ENCODE measurements around the gene RMRP.

The RMRP gene

DNA sequence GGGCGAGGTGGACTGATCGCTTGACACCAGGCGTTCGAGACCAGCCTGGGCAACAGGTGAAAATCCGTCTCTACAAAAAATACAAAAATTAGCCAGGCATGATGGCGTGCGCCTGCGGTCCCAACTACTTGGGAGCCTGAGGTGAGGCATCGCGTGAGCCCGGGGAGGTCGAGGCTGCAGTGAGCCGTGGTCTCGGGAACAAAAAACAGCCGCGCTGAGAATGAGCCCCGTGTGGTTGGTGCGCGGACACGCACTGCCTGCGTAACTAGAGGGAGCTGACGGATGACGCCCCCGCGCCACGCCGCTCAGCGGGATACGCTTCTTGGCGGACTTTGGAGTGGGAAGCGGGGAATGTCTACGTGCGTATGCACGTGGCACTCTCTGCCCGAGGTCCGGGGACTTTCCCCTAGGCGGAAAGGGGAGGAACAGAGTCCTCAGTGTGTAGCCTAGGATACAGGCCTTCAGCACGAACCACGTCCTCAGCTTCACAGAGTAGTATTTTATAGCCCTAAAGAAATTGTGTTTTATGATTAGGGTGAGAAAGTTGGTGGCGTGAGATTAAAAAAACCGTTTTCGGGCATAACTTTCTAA lies at the start of gene RMRP:
Gene RMRP (minus strand): TSS at position 474 of the 591 bp plus-strand sequence.
- no peaks in the 10 kb centered on the region for H3K27me3 ChIP-seq (replicated peaks; ENCODE audit: control insufficient read depth, insufficient read depth, low read length, poor library complexity, severe bottlenecking)
- DNase-seq = peak; percentile 84 to 92 (median 87)
- no peaks in the 10 kb centered on the region for H3K9me3 ChIP-seq (ENCODE audit: control insufficient read depth, low read length)
- peak within 1 kb of the TSS; percentile 89 for H3K4me3 ChIP-seq (ENCODE audit: insufficient read depth, low read depth, low read length, poor library complexity, severe bottlenecking)
- peaks cover 36% of the 10 kb centered on the region for H3K4me1 ChIP-seq (ENCODE audit: control insufficient read depth, insufficient read depth, low read length, poor library complexity, severe bottlenecking)
- H3K36me3 ChIP-seq (ENCODE audit: control insufficient read depth, insufficient read depth, low read length) = no peaks in the 10 kb centered on the region
- peak within 1 kb of the TSS; percentile 100 for H3K27ac ChIP-seq (ENCODE audit: insufficient read depth, low read length, poor library complexity, severe bottlenecking)

DNA sequence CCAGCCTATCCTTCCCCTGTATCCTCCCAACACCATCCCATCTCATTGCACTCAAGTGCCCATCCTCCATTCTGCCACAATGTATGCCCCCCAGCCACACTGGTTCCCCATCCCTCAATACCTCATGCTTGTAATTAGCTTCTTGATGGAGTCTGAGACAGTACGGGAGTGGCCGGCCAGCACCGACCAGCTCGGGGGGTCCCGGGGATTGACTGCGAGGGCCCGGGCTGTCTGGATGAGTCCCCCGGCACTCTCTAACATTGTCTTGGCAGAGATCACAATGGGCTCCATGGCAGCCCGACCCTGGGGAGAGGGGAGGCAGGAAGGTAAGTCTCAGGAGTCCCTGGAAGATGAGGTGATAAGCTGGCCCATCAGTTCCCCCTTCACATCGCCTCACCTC lies 49.1 kb upstream of the RMRP start:
- Histone ChIP-seq H3K9me3 (ENCODE audit: control insufficient read depth, low read length) (no peaks in the 10 kb centered on the region), H3K4me3 (ENCODE audit: insufficient read depth, low read depth, low read length, poor library complexity, severe bottlenecking) (no peak overlapping the region), H3K27ac (ENCODE audit: insufficient read depth, low read length, poor library complexity, severe bottlenecking) (no peak overlapping the region), H3K36me3 (ENCODE audit: control insufficient read depth, insufficient read depth, low read length) (peaks cover 91% of the 10 kb centered on the region), H3K4me1 (ENCODE audit: control insufficient read depth, insufficient read depth, low read length, poor library complexity, severe bottlenecking) (no peaks in the 10 kb centered on the region), H3K27me3 (replicated peaks; ENCODE audit: control insufficient read depth, insufficient read depth, low read length, poor library complexity, severe bottlenecking) (no peaks in the 10 kb centered on the region)
- DNase-seq = no peak

- Histone ChIP-seq H3K36me3 (ENCODE audit: control insufficient read depth, insufficient read depth, low read length) (peaks cover 91% of the 10 kb centered on the region), H3K4me1 (ENCODE audit: control insufficient read depth, insufficient read depth, low read length, poor library complexity, severe bottlenecking) (no peaks in the 10 kb centered on the region), H3K9me3 (ENCODE audit: control insufficient read depth, low read length) (no peaks in the 10 kb centered on the region), H3K27ac (ENCODE audit: insufficient read depth, low read length, poor library complexity, severe bottlenecking) (no peak overlapping the region), H3K4me3 (ENCODE audit: insufficient read depth, low read depth, low read length, poor library complexity, severe bottlenecking) (no peak overlapping the region), H3K27me3 (replicated peaks; ENCODE audit: control insufficient read depth, insufficient read depth, low read length, poor library complexity, severe bottlenecking) (no peaks in the 10 kb centered on the region)
- no peak for DNase-seq
Observed at GRCh38 chr9:35705836-35706430, 48.1 kb upstream of the RMRP start.

- no peak for DNase-seq
- Histone ChIP-seq H3K9me3 (ENCODE audit: control insufficient read depth, low read length) (no peaks in the 10 kb centered on the region), H3K4me1 (ENCODE audit: control insufficient read depth, insufficient read depth, low read length, poor library complexity, severe bottlenecking) (no peaks in the 10 kb centered on the region), H3K27ac (ENCODE audit: insufficient read depth, low read length, poor library complexity, severe bottlenecking) (no peak overlapping the region), H3K4me3 (ENCODE audit: insufficient read depth, low read depth, low read length, poor library complexity, severe bottlenecking) (no peak overlapping the region), H3K27me3 (replicated peaks; ENCODE audit: control insufficient read depth, insufficient read depth, low read length, poor library complexity, severe bottlenecking) (no peaks in the 10 kb centered on the region), H3K36me3 (ENCODE audit: control insufficient read depth, insufficient read depth, low read length) (peaks cover 91% of the 10 kb centered on the region)
Observed at GRCh38 chr9:35705372-35705771, 47.6 kb upstream of the RMRP start.

DNA sequence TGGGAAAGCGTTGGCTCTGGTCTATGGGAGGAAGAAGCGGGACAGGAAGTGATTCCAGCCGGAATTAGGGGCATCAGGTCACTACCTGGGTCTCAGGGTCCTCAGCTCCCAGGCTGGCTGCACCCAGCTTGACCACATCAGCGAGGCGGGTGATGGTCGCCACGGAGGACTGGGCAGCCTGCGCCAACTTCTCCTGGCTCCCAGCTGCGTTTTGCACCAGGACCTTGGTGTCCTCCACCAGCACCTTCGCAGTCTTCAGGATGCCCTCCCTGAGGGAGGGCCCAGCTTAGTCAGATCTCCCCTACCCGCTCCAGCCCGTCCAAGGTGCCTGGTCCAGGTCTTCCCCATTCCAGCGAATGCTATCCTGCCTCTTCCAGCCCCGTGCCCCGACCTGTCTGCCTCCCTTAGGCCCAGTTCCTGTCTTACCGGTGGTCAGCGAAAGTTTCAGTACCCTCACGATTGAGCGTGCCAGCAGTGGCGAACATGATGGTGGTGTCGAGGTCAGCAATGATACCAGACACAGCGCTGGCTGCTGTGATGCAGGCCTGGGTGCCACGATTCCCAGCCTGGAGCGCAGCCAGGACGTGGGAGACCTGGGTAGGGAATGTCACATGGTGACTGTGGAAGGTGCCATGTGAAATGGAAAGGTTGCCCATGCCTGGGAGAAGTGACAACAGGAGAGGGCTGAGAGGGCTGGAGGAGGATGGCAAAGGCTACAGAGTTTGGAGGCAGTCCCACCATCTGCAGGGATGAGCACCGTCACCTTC lies 46.3 kb upstream of the RMRP start:
- Histone ChIP-seq H3K27me3 (replicated peaks; ENCODE audit: control insufficient read depth, insufficient read depth, low read length, poor library complexity, severe bottlenecking) (no peaks in the 10 kb centered on the region), H3K4me1 (ENCODE audit: control insufficient read depth, insufficient read depth, low read length, poor library complexity, severe bottlenecking) (no peaks in the 10 kb centered on the region), H3K27ac (ENCODE audit: insufficient read depth, low read length, poor library complexity, severe bottlenecking) (no peak overlapping the region), H3K9me3 (ENCODE audit: control insufficient read depth, low read length) (no peaks in the 10 kb centered on the region), H3K36me3 (ENCODE audit: control insufficient read depth, insufficient read depth, low read length) (peaks cover 95% of the 10 kb centered on the region), H3K4me3 (ENCODE audit: insufficient read depth, low read depth, low read length, poor library complexity, severe bottlenecking) (no peak overlapping the region)
- no peak for DNase-seq

DNA sequence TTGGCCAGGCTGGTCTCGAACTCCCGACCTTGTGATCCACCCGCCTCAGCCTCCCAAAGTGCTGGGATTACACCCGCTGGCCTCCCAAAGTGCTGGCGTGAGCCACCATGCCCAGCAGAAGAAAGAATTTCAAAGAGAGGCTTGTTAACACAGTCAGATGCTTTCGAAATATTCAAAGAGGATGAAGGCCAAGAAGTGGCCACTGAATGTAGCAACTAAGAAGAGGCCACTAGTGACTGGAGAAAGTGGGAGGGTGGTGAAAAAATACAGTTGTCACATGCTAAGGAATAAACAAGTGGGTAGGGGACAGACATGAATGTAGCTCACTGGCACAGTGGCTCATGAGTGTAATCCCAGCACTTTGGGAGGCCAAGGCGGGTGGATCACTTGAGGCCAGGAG lies 44.9 kb upstream of the RMRP start:
- Histone ChIP-seq H3K9me3 (ENCODE audit: control insufficient read depth, low read length) (no peaks in the 10 kb centered on the region), H3K4me1 (ENCODE audit: control insufficient read depth, insufficient read depth, low read length, poor library complexity, severe bottlenecking) (no peaks in the 10 kb centered on the region), H3K27me3 (replicated peaks; ENCODE audit: control insufficient read depth, insufficient read depth, low read length, poor library complexity, severe bottlenecking) (no peaks in the 10 kb centered on the region), H3K36me3 (ENCODE audit: control insufficient read depth, insufficient read depth, low read length) (peaks cover 95% of the 10 kb centered on the region), H3K27ac (ENCODE audit: insufficient read depth, low read length, poor library complexity, severe bottlenecking) (no peak overlapping the region), H3K4me3 (ENCODE audit: insufficient read depth, low read depth, low read length, poor library complexity, severe bottlenecking) (no peak overlapping the region)
- DNase-seq = no peak

GRCh38 chr9:35700942-35701341 lies 43.1 kb upstream of the RMRP start:
- Histone ChIP-seq H3K9me3 (ENCODE audit: control insufficient read depth, low read length) (no peaks in the 10 kb centered on the region), H3K4me1 (ENCODE audit: control insufficient read depth, insufficient read depth, low read length, poor library complexity, severe bottlenecking) (peaks cover 6% of the 10 kb centered on the region), H3K4me3 (ENCODE audit: insufficient read depth, low read depth, low read length, poor library complexity, severe bottlenecking) (no peak overlapping the region), H3K27ac (ENCODE audit: insufficient read depth, low read length, poor library complexity, severe bottlenecking) (no peak overlapping the region), H3K27me3 (replicated peaks; ENCODE audit: control insufficient read depth, insufficient read depth, low read length, poor library complexity, severe bottlenecking) (no peaks in the 10 kb centered on the region), H3K36me3 (ENCODE audit: control insufficient read depth, insufficient read depth, low read length) (peaks cover 88% of the 10 kb centered on the region)
- DNase-seq = no peak

DNA sequence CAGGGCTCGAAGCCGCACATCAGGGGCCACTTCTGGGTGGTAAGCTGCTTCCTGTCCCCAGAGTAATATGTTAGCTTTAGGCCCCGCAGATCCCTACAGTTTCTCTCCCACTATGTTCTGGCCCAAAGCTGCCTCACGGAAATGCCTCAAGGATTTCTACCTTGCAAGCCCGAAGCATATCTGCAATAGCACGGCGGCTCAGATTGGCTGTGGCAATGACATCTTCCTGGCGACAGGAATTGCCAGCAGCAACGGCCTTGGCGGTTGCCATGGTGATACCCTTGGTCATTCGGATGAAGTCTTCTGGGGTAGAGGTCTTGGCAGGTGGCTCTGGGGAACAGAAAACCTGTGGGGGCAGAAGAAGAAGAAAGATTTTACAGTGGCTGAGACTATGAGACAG lies 42.2 kb upstream of the RMRP start:
- Histone ChIP-seq H3K4me3 (ENCODE audit: insufficient read depth, low read depth, low read length, poor library complexity, severe bottlenecking) (no peak overlapping the region), H3K36me3 (ENCODE audit: control insufficient read depth, insufficient read depth, low read length) (peaks cover 79% of the 10 kb centered on the region), H3K9me3 (ENCODE audit: control insufficient read depth, low read length) (no peaks in the 10 kb centered on the region), H3K27ac (ENCODE audit: insufficient read depth, low read length, poor library complexity, severe bottlenecking) (no peak overlapping the region), H3K27me3 (replicated peaks; ENCODE audit: control insufficient read depth, insufficient read depth, low read length, poor library complexity, severe bottlenecking) (no peaks in the 10 kb centered on the region), H3K4me1 (ENCODE audit: control insufficient read depth, insufficient read depth, low read length, poor library complexity, severe bottlenecking) (peaks cover 6% of the 10 kb centered on the region)
- DNase-seq = no peak

DNA sequence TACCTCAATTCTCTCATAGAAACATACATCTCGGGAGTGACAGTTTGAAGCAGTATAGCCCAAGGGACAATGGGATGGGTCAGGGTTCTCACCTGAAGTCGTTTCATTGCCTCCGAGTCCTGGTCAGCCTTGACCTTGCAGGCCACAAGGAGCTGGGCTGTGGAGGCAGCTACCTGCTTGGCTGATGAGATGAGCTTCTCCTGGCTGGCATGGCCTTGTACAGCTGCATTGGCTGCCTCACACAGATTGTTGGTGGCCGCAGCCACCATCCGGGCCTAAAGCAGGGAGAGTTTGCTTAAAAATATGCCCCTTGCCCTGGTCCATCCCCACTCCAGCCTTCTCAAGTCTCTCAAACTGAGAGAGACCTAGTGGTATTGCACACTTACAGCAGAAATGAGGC lies 40.4 kb upstream of the RMRP start:
- Histone ChIP-seq H3K27ac (ENCODE audit: insufficient read depth, low read length, poor library complexity, severe bottlenecking) (no peak overlapping the region), H3K9me3 (ENCODE audit: control insufficient read depth, low read length) (no peaks in the 10 kb centered on the region), H3K36me3 (ENCODE audit: control insufficient read depth, insufficient read depth, low read length) (peaks cover 61% of the 10 kb centered on the region), H3K27me3 (replicated peaks; ENCODE audit: control insufficient read depth, insufficient read depth, low read length, poor library complexity, severe bottlenecking) (no peaks in the 10 kb centered on the region), H3K4me3 (ENCODE audit: insufficient read depth, low read depth, low read length, poor library complexity, severe bottlenecking) (no peak overlapping the region), H3K4me1 (ENCODE audit: control insufficient read depth, insufficient read depth, low read length, poor library complexity, severe bottlenecking) (peaks cover 6% of the 10 kb centered on the region)
- DNase-seq = no peak

- Histone ChIP-seq H3K27ac (ENCODE audit: insufficient read depth, low read length, poor library complexity, severe bottlenecking) (no peak overlapping the region), H3K4me3 (ENCODE audit: insufficient read depth, low read depth, low read length, poor library complexity, severe bottlenecking) (no peak overlapping the region), H3K9me3 (ENCODE audit: control insufficient read depth, low read length) (no peaks in the 10 kb centered on the region), H3K4me1 (ENCODE audit: control insufficient read depth, insufficient read depth, low read length, poor library complexity, severe bottlenecking) (peaks cover 6% of the 10 kb centered on the region), H3K36me3 (ENCODE audit: control insufficient read depth, insufficient read depth, low read length) (peaks cover 53% of the 10 kb centered on the region), H3K27me3 (replicated peaks; ENCODE audit: control insufficient read depth, insufficient read depth, low read length, poor library complexity, severe bottlenecking) (no peaks in the 10 kb centered on the region)
- DNase-seq = no peak
Observed at GRCh38 chr9:35697486-35697885, 39.7 kb upstream of the RMRP start.

Data from effector memory CD4-positive, alpha-beta T cell (primary cell).